ENCODE results near the gene LAMB4. TPM values are rescaled to one million over a fixed set of nuclear protein-coding genes. Genes with fewer than 3 reads are reported as not detected.

The LAMB4 gene
- total RNA-seq, 1 donor from 2014 or later = 0.75 TPM

- Mint-ChIP-seq H3K27me3 (ENCODE audit: unreplicated experiment) (no peaks in the 10 kb centered on the region), H3K4me1 (ENCODE audit: unreplicated experiment) (peaks cover 29% of the 10 kb centered on the region), H3K9me3 (ENCODE audit: unreplicated experiment) (no peaks in the 10 kb centered on the region), H3K27ac (ENCODE audit: unreplicated experiment) (peak overlapping the region; percentile 33), H3K36me3 (ENCODE audit: unreplicated experiment) (peaks cover 76% of the 10 kb centered on the region), H3K4me3 (ENCODE audit: unreplicated experiment) (no peak overlapping the region)
- DNase-seq (ENCODE audit: extremely low spot score, unreplicated experiment) = no peak
- TF ChIP-seq, protein P1, sequence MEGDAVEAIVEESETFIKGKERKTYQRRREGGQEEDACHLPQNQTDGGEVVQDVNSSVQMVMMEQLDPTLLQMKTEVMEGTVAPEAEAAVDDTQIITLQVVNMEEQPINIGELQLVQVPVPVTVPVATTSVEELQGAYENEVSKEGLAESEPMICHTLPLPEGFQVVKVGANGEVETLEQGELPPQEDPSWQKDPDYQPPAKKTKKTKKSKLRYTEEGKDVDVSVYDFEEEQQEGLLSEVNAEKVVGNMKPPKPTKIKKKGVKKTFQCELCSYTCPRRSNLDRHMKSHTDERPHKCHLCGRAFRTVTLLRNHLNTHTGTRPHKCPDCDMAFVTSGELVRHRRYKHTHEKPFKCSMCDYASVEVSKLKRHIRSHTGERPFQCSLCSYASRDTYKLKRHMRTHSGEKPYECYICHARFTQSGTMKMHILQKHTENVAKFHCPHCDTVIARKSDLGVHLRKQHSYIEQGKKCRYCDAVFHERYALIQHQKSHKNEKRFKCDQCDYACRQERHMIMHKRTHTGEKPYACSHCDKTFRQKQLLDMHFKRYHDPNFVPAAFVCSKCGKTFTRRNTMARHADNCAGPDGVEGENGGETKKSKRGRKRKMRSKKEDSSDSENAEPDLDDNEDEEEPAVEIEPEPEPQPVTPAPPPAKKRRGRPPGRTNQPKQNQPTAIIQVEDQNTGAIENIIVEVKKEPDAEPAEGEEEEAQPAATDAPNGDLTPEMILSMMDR (IDR thresholded peaks at IDR 0.05) = no peak
Observed at GRCh38 chr7:107975394-107976013, 154.7 kb downstream of the LAMB4 start.

DNA sequence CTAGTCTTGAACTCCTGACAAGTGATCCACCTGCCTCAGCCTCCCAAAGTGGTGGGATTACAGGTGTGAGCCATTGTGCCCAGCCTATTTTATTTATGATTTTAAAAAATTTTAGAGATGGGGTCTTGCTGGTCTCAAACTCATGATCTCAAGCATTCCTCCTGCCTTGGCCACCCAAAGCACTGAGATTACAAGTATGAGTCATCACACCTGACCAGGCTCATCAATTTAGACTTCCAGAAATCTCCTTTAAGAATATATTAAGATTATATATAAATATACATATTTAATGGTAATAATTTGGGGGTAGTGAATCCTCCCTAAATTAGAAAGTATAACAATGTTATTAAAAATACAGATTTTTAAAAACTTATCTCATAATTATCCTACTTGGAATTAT is 156.3 kb downstream of the LAMB4 start:
- no peak for DNase-seq (ENCODE audit: extremely low spot score, unreplicated experiment)
- Mint-ChIP-seq H3K4me3 (ENCODE audit: unreplicated experiment) (no peak overlapping the region), H3K4me1 (ENCODE audit: unreplicated experiment) (peaks cover 30% of the 10 kb centered on the region), H3K27me3 (ENCODE audit: unreplicated experiment) (no peaks in the 10 kb centered on the region), H3K36me3 (ENCODE audit: unreplicated experiment) (peaks cover 74% of the 10 kb centered on the region), H3K27ac (ENCODE audit: unreplicated experiment) (no peak overlapping the region), H3K9me3 (ENCODE audit: unreplicated experiment) (no peaks in the 10 kb centered on the region)
- TF ChIP-seq, protein P1 (IDR thresholded peaks at IDR 0.05) = no peak

Other genes with a start within 250 kb of the LAMB4 start
- gene DLD, start 239.2 kb downstream of the LAMB4 start, total RNA-seq = 56.8 and 59.8 TPM in 2 replicates
- gene LAMB1, start 127.2 kb downstream of the LAMB4 start, total RNA-seq = 952 and 1,014 TPM in 2 replicates